ENCODE measurements around the gene DPF3.
A peak's percentile ranks its signal among the peaks of the same experiment; 100 is the strongest.

Gene DPF3

DNA sequence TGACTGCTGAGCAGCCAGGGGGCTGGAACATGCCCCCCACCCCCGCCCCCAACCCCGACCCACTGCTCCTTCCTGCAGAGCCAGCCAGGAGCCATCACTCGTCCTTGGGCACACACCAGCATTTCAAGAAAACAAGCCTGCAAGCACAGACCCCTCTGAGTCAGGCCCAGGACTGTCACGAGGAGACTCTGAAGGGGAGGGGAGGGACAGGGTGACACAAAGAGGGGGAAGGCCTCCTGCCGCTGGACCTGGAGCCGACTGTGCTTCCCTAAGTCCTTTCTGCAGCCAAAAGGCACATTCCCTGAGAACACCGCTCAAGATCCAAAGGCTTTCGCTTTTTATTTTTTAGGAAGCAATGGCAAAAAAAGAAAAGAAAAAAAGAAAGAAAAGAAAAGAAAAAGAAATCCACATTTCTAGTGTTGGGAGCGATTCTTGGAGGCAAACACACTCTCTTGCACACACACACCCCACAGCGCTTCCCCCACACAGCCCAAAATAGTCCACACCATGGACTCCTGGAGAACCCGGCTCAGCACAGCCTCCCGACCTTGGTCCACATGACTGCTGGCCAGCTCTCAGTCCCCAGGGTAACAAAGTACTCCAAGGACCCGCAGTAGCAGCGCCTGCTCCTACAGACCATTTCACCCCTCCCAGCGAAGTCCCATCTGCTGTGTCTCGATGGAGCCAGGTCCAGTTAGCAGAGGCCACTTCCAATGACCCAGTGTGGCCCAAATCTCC, 101.7 kb downstream of the DPF3 start:
- no peak for DNase-seq

DNA sequence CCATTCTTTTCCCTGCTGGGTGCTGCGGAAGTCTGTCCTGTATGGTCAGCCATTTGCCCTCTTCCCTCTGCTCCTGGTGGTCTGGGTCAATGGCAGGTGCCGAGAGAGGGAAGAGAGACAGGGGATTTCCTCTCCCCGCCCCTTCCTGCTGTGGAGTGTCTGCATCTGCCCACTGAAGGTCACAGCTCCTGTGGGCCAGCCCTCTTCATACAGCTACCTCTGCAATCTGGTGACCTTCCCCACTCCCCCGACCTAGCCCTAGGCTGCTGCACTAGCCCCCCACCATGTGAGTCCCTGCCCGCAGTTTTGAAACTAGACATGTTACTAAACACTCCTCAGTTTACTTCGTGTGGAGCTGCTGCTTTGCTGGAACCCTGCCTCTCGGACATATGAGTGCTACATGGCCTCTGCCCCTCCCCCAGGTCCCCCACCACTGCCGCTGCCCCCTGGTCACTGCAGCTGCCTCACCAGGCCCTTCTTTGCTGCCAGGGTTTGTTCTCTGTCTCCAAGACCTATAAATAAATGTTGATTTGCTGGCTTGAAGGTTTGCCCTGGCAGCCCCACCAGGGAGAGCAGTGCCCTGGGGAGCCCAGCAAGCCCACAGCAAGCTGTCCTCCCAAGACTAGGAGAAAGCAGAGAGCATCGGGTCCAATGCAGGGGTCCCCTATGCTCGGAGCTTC, 102.9 kb downstream of the DPF3 start:
- DNase-seq = no peak

DNA sequence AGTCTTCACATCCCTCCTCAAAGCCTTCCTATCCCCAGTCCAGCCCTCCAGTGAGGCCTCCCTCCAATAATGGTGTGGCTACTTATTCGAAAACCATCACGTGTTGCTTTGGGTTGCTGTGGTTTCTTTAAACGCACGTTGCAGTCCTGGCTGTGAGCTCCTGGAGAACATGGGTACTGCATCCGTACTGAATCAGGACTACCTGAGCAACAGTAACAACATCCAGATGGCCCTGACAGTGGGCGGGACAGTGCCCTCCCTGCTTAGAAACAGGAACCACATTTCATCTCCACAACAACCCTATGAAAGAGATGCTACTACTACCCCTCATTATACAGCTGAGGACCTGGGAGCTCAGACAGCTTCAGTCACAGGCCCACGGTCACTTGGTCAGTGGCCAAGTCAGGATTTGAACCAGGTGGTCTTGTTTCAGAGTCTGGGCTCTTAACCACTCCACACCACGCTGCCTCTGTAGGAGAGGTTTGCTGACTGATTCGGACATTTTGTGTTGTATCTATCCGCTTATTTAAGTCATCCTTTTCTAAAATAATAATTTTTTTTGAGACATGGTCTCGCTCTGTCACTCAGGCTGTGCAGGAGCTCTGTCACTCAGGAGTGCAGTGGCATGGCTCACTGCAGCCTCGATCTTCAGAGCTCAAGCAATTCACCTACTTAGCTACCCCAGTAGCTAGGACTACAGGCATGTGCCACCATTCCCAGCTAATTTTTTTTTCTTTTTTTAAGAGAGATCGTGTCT, 104.8 kb downstream of the DPF3 start:
- no peak for DNase-seq

DNA sequence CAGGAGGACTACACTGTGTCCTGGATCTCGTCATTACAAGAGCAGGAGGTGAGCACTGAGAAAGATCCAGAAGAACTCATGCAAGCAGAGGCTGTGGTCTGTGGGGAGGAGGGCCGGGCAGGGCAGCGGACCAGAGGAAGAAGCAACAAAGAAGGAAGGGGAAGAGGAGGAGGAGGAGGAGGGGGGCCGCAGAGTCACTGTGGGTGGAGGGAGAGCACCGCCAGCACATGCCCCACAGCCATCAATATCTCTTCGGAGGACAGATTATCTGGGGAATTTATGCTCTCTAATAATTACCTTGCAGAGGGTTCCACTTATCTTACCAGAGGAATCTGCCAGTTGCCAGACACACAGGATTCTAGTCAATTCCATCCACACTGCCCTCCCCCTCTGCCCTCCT, 105.6 kb downstream of the DPF3 start:
- peak in 2 of 4 experiments; percentile 7 to 11 for DNase-seq

DNA sequence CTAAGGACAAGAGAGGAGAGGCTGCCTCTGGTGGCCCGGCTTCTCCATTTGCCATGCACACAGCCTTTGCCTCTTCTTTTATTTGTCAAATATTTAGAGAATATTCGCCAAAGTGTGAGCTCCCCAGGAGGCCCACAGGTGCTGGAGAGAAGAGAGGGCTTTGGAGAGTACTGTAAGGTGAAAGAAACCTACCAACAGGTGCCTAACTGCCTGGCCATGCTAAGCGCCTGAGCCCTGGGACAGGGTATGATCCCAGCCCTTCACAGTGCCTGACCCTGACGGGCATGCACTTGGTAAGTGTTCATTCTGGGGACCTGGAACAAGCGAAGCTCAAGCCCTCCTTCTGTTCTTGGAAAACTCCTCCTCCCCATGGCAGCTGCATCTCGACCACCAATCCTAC, 106.1 kb downstream of the DPF3 start:
- no peak for DNase-seq

DNA sequence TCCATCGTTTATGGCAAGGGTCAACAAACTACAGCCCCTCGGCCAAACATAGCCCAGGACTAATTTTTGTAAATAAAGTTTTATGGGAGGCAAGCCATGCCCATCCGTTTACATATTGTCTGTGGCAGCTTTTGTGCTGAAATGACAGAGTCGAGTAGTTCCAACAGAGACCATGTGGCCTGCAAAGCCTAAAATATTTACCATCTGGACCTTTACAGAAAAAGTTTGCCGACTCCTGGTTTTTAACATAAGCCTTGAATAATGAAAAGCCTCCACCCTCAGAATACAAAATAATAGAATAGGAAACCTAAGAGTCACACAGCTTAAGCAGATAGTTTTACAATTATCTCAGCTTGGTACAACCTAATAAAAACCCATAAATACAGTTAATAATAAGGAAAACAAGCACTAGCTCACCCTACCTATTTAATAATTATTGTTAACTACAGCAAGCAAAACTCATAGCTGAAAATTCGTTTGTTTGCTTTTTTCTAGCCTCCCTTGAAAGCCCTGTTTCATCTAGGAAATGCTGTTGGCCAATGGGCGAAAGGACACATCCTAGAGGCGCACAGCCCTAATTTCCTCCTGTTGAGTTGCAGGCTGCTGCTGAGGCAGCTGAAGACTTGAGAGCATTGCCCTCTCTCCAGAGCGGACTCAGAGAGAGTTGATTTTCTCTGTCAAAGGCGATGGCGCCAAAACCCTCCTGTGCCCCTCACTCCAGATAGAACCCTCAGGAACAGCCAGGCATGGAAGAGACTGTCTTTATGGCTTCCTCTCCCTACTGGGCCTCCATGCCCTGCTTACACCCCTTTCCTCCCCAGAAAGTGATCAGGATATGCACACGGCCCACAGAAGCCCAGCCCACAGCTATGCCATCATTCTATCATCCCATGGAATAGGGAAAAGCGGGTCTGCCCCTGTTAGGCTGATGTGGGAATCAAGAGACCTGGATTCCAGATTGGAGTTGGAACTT, 107.2 kb downstream of the DPF3 start:
- DNase-seq = no peak

DNA sequence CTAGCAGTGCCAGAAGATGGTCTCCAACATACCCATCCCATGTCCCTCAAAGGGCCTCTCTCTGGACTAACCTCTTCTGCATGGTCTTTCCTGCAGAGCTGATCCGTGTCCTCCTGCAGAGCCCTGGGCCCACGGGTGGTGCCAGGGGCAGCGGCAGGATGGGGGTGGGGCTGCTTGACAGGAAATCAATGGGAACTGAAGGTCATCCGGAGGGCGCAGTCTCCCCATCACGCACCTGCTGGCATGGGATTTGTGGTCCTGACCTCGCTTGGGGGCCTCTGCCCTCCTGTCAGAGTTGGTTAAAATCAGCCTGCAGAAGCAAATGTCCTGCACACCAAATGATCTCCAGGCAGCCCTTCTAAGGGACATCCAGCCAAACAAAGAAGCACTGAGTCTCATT, 110.2 kb downstream of the DPF3 start:
- DNase-seq = no peak

DNA sequence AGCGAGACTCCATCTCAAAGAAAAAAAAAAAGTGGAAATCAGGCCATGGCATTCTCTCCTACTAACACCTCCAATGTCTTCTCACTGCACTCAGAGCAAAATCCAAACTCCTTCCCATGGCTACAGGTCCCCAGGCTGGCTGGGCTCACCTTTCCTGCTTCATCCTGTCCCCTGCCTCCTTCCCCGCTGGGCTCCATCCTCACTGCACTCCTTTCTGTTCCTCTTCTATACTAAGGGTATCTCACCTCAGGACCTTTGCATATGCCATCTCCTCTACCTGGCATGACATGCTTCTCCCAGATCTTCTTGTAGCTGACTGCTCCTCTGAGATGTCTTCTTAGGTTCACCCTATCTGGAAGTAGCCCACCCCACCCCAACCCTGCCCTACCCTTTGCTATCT, 111.1 kb downstream of the DPF3 start:
- DNase-seq = no peak

DNA sequence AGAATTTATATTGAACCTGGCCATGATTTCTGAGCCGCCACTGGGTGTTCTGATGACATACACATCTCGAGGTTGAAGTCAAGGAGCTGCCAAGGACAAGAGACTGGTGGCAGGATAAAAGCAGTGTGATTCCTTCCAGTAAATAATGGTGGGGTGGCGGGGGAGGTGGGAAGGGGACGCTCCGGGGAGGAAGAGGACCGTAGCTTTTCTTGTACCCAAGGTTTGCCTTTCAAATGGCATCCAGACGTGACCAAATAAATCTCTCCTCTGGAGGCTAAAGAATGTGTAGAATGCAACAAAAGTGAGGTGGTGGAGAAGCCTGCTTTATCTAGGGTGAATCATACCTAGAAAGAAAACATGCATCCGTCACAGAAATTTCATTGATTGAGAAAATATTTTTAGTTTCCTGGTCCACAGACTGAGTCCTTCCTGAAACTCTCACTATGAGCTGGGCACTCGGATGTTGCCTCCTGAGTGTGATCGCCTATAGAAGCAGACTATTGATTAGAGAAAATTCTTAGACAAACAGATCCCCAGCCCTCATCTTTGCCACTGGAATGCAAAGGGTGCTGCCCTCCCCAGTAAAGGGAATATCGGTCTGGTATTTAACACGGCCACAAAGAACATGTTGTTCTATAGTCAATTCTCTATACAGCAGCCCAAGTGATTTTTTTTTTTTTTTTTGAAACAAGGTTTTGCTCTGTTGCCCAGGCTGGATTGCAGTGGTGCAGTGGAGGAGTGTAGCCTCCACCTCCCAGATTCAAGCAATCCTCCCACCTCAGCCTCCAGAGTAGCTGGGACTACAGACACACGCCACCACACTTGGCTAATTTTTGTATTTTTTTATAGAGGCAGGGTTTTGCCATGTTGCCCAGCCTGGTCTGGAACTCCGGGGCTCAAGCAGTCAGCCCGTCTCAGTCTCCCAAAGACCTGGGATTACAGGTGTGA, 112.1 kb downstream of the DPF3 start:
- DNase-seq = no peak

DNA sequence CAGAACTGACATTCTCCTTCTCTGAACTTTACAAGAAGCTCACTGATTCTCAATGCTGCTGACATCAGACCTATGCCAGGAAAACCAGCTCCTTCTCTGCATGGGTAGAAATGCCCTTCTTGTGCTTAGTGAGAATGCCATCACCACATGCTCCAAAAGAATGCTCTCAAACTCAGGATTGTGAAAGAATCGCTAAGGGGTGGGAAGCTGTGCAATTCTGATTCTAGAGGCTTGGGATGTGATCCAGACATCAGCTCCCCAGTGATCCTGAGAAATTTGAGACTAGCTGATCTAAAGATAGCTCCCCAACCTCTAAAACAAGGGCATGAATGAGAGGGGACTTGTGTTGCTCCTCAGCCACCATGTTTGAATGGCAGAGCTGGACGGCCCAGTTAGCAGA, 113.2 kb downstream of the DPF3 start:
- no peak for DNase-seq

DNA sequence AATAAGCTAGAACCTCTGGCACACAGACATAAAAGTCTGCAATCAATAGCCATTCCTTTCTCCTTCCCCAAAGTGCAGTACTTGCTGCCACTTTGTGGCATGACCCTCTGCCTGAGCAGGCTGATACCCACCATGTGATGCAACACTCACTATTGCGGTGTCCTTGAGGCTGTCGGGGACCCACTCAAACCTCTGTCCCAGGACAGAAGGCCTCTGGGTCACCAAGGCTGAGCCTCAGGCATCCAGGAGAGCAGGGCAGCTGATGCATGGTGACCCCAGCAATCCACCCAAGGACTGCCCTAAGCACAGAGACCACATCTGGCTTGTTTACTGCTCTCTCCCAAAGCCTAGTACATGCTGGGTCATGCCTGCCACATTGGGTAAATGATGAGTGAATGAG, 114.2 kb downstream of the DPF3 start:
- DNase-seq = no peak

DNA sequence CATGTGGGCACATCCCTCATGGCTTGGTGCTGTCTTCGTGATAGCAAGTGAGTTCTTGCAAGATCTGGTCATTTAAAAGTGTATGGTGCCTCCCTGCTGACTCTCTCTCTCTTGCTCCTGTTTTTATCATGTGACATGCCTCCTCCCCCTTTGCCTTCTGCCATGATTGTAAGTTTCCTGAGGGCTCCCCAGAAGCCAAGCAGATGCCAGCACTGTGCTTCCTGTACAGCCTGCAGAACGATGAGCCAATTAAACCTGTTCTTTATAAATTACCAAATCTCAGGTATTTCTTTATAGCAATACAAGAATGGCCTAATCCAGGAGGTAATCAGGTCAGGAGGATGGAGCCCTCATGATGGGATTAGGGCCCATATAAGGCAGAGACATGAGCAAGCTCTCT, 116.3 kb downstream of the DPF3 start:
- DNase-seq = no peak

DNA sequence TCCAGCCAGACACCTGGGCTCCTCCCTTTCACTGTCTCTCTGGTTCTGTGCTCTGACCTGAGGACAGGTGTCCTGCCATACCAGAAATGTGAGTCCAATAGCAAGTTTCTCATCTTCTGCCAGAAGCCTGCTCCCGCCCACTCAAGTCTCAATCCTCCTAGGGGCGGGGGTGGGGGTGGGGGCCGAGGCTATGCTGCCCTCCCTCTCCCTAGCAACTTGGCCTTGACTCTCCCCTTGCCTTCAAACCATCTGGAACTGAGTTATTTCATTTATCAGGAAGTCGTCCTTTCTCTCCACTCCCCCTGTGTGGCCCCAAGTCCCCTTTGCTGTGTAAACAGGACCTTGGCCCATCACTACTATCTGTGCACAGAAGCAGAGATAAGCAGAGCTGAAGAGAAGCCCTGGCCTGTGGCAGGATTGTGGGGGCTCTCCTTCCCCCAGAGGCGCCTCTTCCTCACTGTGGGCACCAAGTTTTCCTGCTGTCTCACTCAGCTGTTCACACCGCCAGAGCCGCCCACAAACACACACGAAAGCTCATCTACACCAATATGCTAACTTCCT, 117.1 kb downstream of the DPF3 start:
- DNase-seq = no peak

DNA sequence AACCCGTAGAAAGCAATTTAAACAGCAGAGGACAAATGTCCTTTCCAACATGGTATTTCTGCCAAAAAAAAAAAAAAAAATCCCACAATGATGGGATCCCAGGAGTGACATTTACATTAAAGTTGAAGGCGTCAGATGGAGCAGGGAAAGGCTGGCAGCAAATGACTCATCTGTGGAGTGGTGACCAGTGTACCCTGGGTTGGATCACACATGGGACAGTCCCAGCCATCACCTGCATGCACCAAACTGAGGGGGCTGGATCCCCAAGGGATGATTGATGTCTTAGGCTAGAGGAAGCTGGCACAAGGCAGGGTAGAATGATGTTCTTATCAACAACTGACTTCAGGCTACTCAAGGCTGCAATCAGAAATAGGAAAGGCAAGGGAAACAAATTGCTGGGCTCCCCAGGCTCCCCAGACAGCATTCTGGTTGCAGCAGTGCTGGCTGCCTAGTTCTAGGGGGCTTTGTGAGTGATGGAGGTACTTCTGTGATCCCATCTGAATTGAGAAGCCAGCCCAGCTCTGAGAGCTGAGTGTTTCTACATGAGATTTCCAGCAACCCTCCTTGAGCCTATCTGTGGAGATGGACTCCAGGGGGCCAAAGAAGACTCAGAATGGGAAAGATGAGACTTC, 117.9 kb downstream of the DPF3 start:
- no peak for DNase-seq

DNA sequence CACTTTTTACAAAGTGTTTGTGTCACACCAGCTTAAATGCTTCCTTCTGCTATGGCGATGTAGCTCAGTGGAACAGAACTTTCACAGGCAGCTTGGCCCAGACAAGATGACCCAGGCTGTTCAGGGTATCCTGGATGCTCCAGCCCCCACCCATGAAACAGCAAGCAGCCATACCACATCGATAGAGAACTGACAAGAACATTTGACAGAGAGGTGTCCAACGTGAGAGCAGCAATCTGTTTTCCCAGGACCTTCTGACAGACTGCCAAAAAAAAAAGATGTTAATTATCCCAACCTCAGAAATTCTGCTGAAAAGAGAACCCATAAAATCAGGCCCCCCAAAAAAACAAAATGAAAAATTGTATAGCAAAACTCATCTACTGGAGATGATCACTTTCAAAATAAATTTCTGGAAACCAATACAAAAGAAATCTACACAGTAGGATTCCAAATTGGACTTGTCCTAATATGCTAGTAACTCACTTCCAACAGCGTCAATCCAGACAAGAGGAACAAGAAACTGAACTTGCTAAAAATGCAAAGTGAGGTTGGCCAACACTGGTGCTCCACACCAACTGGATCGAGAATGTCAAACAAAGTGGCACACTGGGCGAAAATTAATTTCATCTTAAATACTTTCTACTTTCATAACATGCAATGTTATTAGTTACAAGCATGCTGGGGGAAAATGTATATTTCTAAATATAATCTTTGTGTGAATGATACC, 118.8 kb downstream of the DPF3 start:
- DNase-seq = no peak

DNA sequence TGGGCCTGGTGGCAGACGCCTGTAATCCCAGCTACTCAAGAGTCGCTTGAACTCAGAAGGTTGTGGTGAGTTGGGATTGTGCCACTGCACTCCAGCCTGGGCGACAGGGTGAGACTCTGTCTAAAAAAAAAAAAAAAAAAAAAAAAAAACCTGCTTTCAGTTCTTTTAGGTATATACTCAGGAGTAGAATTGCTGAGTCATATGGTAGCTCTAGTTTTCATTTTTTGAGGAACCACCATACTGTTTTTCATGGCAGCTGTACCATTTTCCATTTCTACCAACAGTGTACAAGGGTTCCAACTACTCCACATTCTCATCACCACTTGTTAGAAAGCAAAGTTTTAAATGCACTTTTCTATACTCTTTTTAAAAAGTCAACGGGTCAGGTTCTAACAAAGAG, 119.8 kb downstream of the DPF3 start:
- DNase-seq = no peak

DNA sequence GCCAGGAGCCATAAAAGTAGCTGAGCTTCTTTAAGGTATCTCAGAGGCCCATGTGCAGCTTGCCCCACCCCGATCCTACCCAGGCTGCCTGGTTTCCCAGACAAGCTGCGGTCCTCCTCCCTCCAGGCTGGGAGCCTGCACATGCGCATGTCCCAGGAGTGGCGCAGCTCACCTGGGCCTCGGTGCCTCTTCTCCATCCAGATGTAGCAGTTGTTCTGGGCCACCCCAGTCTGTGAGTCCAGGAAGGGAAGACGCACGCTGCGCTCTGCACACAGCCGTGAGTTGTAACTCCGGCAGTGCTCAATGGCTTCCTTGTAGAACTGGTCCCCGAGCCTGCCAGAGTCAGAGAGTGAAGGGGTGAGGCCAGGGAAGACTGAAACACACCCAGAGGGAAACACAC, 122.3 kb downstream of the DPF3 start:
- DNase-seq = no peak

DNA sequence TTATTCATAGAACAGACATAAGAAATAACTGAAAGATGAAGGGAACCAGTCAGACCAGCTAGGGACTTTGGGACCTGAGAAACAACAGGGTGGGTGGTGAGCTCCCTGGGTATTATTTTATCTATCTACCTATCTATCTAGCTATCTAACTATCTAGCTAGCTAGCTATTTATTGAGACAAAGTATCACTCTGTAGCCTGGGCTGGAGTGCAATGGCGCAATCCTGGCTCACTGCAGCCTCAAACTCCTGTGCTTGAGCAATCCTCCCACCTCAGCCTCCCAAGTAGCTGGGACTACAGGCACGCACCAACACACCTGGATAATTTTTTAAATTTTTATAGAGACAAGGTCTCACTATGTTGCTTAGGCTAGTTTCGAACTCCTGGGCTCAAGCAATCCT, 127.6 kb downstream of the DPF3 start:
- no peak for DNase-seq

DNA sequence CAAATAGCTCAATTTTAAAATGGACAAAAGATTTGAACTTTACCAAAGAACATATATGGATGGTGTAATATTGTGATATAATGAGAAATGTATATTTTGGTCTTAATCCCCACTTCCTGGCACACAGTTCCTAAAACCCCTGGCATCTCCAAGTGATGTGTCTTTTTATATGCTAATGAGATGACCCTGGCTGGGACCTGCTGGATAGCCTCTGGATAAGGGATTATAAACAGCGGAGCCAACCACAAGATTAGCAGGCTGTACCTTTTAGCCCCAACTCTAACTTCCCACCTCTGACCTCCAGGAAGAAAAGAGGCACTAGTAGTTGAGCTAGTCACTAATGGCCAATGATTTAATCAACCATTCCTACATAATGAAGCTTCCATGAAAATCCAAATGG, 130.0 kb downstream of the DPF3 start:
- DNase-seq = no peak

DNA sequence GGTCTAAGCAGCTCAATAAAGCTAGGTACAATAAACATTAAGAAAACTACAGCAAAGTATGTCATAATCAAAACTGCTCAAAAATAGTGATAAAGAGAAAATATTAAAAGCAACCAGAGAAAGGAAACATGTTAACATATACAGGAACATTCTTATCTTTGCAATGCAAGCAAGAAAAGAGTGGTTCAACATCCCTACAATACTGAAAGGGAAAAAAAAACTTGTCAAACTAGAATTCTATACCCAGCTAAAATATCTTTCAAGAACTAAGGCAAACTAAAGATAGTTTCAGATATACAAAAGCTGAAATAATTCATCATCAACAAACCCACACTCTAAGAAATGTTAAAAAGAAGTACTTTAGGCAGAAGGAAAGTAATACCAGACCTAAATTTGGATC, 134.2 kb downstream of the DPF3 start:
- DNase-seq = no peak

All from suppressor macrophage (primary cell).